NB4 (cell line): ENCODE measurements around the gene AGBL1.

Source experiments
- POLR2A ChIP-seq: IDR thresholded peaks from 2 replicates; pipeline ENCODE4 v1.6.1; 2011; ENCODE audit warnings: mild to moderate bottlenecking; ENCODE audit not compliant: insufficient read length; ENCODE audit errors: extremely low read depth
- TF ChIP-seq, protein P1 (sequence below): IDR thresholded peaks from one replicate; pipeline ENCODE4 v1.5.1; 2012; ENCODE audit warnings: low read depth, low read length

DNA sequence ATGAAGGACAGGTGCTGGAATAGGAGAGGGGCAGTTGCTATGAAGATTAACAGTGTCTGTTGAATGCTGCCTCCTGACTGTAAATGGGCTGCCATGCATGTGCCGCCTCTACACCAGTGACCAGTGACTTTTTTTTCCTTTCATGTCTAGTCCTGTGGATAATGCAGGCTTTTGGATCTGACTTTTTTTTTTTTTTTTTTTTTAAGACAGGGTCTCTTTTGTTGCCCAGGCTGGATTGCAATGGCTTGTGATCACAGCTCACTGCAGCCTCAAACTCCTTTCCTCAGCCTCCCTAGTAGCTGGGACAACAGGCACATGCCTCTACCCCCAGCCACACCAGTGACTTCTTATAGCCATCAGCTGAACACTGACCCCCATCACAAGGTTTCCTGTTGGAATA lies 41.2 kb upstream of the AGBL1 start:
- TF ChIP-seq, protein P1, sequence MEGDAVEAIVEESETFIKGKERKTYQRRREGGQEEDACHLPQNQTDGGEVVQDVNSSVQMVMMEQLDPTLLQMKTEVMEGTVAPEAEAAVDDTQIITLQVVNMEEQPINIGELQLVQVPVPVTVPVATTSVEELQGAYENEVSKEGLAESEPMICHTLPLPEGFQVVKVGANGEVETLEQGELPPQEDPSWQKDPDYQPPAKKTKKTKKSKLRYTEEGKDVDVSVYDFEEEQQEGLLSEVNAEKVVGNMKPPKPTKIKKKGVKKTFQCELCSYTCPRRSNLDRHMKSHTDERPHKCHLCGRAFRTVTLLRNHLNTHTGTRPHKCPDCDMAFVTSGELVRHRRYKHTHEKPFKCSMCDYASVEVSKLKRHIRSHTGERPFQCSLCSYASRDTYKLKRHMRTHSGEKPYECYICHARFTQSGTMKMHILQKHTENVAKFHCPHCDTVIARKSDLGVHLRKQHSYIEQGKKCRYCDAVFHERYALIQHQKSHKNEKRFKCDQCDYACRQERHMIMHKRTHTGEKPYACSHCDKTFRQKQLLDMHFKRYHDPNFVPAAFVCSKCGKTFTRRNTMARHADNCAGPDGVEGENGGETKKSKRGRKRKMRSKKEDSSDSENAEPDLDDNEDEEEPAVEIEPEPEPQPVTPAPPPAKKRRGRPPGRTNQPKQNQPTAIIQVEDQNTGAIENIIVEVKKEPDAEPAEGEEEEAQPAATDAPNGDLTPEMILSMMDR = no peak
- no peak for TF ChIP-seq POLR2A
